Astrocyte (in vitro differentiated cells and primary cell): ENCODE data around the gene MALAT1. TPM values are rescaled to one million over a fixed set of nuclear protein-coding genes. Genes with fewer than 3 reads are reported as not detected.
"Not testable (repeated sequence)": the region's sequence is repeated elsewhere in the genome, so short reads cannot be mapped to it uniquely, and the experiment has no call there.

Experiments used
- DNase-seq: peaks from one replicate; pipeline ENCODE4 v3.0.0-alpha.2; 2010; ENCODE audit warnings: low read depth
- FAIRE-seq: peaks from 2 replicates; lab custom pipeline; 2011; peaks lifted over from hg19 to GRCh38; lab: Jason Lieb, UNC
- H2AFZ ChIP-seq: 2 replicates; pipeline ENCODE4 v1.6.0; 2012; ENCODE audit warnings: low read depth, low read length, inconsistent platforms
- H3K27ac ChIP-seq: 2 replicates; pipeline ENCODE4 v1.5.1; 2011; ENCODE audit warnings: low read depth, low read length, inconsistent platforms
- H3K27me3 ChIP-seq: 2 replicates; pipeline ENCODE4 v1.6.0; 2011; ENCODE audit warnings: low read length, inconsistent platforms; ENCODE audit not compliant: insufficient read depth
- H3K36me3 ChIP-seq: 2 replicates; pipeline ENCODE4 v1.5.1; 2011; ENCODE audit warnings: low read length, inconsistent platforms; ENCODE audit not compliant: insufficient read depth
- H3K4me1 ChIP-seq: 2 replicates; pipeline ENCODE4 v1.5.1; 2011; ENCODE audit warnings: low read length, inconsistent platforms; ENCODE audit not compliant: insufficient read depth
- H3K4me2 ChIP-seq: 2 replicates; pipeline ENCODE4 v1.6.0; 2012; ENCODE audit warnings: low read length, inconsistent platforms
- H3K4me3 ChIP-seq: 2 replicates; pipeline ENCODE4 v1.5.1; 2011; ENCODE audit warnings: low read depth, mild to moderate bottlenecking, low read length, inconsistent platforms; ENCODE audit not compliant: insufficient read depth
- H3K79me2 ChIP-seq: 2 replicates; pipeline ENCODE4 v1.6.0; 2012; ENCODE audit warnings: mild to moderate bottlenecking, low read length, inconsistent platforms; ENCODE audit not compliant: insufficient read depth
- H3K9ac ChIP-seq: 2 replicates; pipeline ENCODE4 v1.6.0; 2012; ENCODE audit warnings: mild to moderate bottlenecking, low read length, inconsistent platforms
- H3K9me3 ChIP-seq: 2 replicates; pipeline ENCODE4 v1.5.1; 2012; ENCODE audit warnings: low read depth, mild to moderate bottlenecking, low read length, inconsistent platforms; ENCODE audit not compliant: insufficient read depth
- H4K20me1 ChIP-seq: 2 replicates; pipeline ENCODE4 v1.6.0; 2012; ENCODE audit warnings: low read length, inconsistent platforms; ENCODE audit not compliant: insufficient read depth
- H3K27ac Mint-ChIP-seq: one replicate; pipeline ENCODE4 v1.8.0; 2021; ENCODE audit warnings: mild to moderate bottlenecking, mixed read lengths; ENCODE audit not compliant: unreplicated experiment
- H3K27me3 Mint-ChIP-seq: one replicate; pipeline ENCODE4 v1.8.0; 2021; ENCODE audit warnings: low read depth, mixed read lengths; ENCODE audit not compliant: unreplicated experiment
- H3K36me3 Mint-ChIP-seq: one replicate; pipeline ENCODE4 v1.8.0; 2021; ENCODE audit warnings: low read depth, mixed read lengths; ENCODE audit not compliant: unreplicated experiment
- H3K4me1 Mint-ChIP-seq: one replicate; pipeline ENCODE4 v1.8.0; 2021; ENCODE audit warnings: low read depth, mixed read lengths; ENCODE audit not compliant: unreplicated experiment
- H3K4me3 Mint-ChIP-seq: one replicate; pipeline ENCODE4 v1.8.0; 2021; ENCODE audit warnings: mild to moderate bottlenecking, moderate library complexity, mixed read lengths; ENCODE audit not compliant: unreplicated experiment
- H3K9me3 Mint-ChIP-seq: one replicate; pipeline ENCODE4 v1.8.0; 2021; ENCODE audit warnings: mild to moderate bottlenecking, mixed read lengths; ENCODE audit not compliant: unreplicated experiment
- EZH2 ChIP-seq: IDR thresholded peaks from 2 replicates; pipeline ENCODE4 v1.6.1; 2012; ENCODE audit warnings: mild to moderate bottlenecking, low read length, inconsistent platforms; ENCODE audit not compliant: insufficient read depth
- total RNA-seq: library from RNA; stranded (reverse); gene quantifications from 2 replicates; pipeline ENCODE4 v1.2.1, GENCODE V29; 2021
- TF ChIP-seq, protein P1 (sequence below): IDR thresholded peaks from 2 replicates; pipeline ENCODE4 v1.5.1; 2011; ENCODE audit warnings: low read depth, mild to moderate bottlenecking, inconsistent platforms, low read length, moderate library complexity; ENCODE audit not compliant: insufficient read depth

The MALAT1 gene
- total RNA-seq, 1 donor from 2014 or later: 8,991 TPM

GRCh38 chr11:65506290-65506771, 7.5 kb downstream of the MALAT1 start:
- Mint-ChIP-seq H3K4me3 (no peak overlapping the region), H3K4me1 (no peaks in the 10 kb centered on the region), H3K27ac (peak overlapping the region; percentile 93), H3K27me3 (no peaks in the 10 kb centered on the region), H3K36me3 (peaks cover 28% of the 10 kb centered on the region), H3K9me3 (peaks cover 2% of the 10 kb centered on the region)
- Histone ChIP-seq H3K4me2 (peak overlapping the region; percentile 84), H3K4me3 (peak overlapping the region; percentile 100), H3K79me2 (peaks cover 58% of the 10 kb centered on the region), H3K9ac (peak overlapping the region; percentile 100), H3K27me3 (no peaks in the 10 kb centered on the region), H3K9me3 (no peaks in the 10 kb centered on the region), H3K27ac (peak overlapping the region; percentile 96), H3K4me1 (no peaks in the 10 kb centered on the region), H3K36me3 (peaks cover 51% of the 10 kb centered on the region), H2AFZ (no peak overlapping the region), H4K20me1 (peaks cover 60% of the 10 kb centered on the region)
- DNase-seq (no peak), FAIRE-seq (no peak)
- TF ChIP-seq, protein P1, sequence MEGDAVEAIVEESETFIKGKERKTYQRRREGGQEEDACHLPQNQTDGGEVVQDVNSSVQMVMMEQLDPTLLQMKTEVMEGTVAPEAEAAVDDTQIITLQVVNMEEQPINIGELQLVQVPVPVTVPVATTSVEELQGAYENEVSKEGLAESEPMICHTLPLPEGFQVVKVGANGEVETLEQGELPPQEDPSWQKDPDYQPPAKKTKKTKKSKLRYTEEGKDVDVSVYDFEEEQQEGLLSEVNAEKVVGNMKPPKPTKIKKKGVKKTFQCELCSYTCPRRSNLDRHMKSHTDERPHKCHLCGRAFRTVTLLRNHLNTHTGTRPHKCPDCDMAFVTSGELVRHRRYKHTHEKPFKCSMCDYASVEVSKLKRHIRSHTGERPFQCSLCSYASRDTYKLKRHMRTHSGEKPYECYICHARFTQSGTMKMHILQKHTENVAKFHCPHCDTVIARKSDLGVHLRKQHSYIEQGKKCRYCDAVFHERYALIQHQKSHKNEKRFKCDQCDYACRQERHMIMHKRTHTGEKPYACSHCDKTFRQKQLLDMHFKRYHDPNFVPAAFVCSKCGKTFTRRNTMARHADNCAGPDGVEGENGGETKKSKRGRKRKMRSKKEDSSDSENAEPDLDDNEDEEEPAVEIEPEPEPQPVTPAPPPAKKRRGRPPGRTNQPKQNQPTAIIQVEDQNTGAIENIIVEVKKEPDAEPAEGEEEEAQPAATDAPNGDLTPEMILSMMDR: no peak
- TF ChIP-seq EZH2: no peak

- peaks cover 28% of the 10 kb centered on the region for H3K36me3 Mint-ChIP-seq
- H4K20me1 ChIP-seq: peaks cover 54% of the 10 kb centered on the region
- H2AFZ ChIP-seq: no peak overlapping the region
- H3K4me3 Mint-ChIP-seq: no peak overlapping the region
- H3K4me3 ChIP-seq: peak overlapping the region; percentile 100
- TF ChIP-seq, protein P1: no peak
- H3K4me2 ChIP-seq: peak overlapping the region; percentile 84
- DNase-seq (peak; percentile 61), FAIRE-seq (no peak)
- H3K4me1 ChIP-seq: no peaks in the 10 kb centered on the region
- no peaks in the 10 kb centered on the region for H3K27me3 Mint-ChIP-seq
- peaks cover 2% of the 10 kb centered on the region for H3K9me3 Mint-ChIP-seq
- peak overlapping the region; percentile 100 for H3K9ac ChIP-seq
- H3K9me3 ChIP-seq: no peaks in the 10 kb centered on the region
- H3K79me2 ChIP-seq: peaks cover 52% of the 10 kb centered on the region
- peak overlapping the region; percentile 93 for H3K27ac Mint-ChIP-seq
- H3K36me3 ChIP-seq: peaks cover 45% of the 10 kb centered on the region
- peak overlapping the region; percentile 96 for H3K27ac ChIP-seq
- H3K27me3 ChIP-seq: no peaks in the 10 kb centered on the region
- no peaks in the 10 kb centered on the region for H3K4me1 Mint-ChIP-seq
Observed at GRCh38 chr11:65506772-65507505, 8.1 kb downstream of the MALAT1 start.

- H3K27ac Mint-ChIP-seq, H3K36me3 Mint-ChIP-seq: not testable (repeated sequence)
Observed at GRCh38 chr11:65512311-65512710, 13.5 kb downstream of the MALAT1 start.

More at GRCh38 chr11:65512311-65512710, 13.5 kb downstream of the MALAT1 start:
- not testable (repeated sequence) for H3K4me1 Mint-ChIP-seq, H3K36me3 ChIP-seq, H3K27ac ChIP-seq, H2AFZ ChIP-seq, H3K4me3 ChIP-seq, H3K9me3 ChIP-seq, H3K27me3 Mint-ChIP-seq, FAIRE-seq, H3K79me2 ChIP-seq, H3K27me3 ChIP-seq, H3K4me2 ChIP-seq, H3K9ac ChIP-seq, DNase-seq, H3K9me3 Mint-ChIP-seq, H3K4me1 ChIP-seq, H4K20me1 ChIP-seq, H3K4me3 Mint-ChIP-seq
